Measurements from ENCODE around the gene DLGAP1. TPM values are rescaled to one million over a fixed set of nuclear protein-coding genes. Genes with fewer than 3 reads are reported as not detected.
A peak's percentile ranks its signal among the peaks of the same experiment; 100 is the strongest.

DLGAP1 gene
- total RNA-seq, 1 donor from 2014 or later: 18.5 TPM

DNA sequence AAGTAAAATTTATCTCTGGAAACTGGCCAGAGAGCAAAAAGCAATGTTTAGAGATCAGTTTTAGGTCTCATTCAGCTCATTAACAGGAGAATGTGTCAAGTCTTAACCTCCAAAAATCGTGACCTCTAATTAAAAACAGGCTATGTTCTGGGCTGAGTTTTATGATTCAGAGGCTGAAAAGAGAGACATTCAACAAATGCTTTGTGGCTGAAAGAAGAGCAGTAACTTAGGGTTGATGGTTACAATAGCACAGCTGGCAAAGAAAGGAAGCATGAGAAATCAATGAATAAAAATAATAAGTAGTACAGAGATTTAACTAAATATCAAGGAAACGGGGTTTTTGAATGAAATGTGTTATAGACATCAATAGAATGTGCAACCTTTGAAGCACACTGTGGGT, 992.1 kb downstream of the DLGAP1 start:
- H3K4me1 Mint-ChIP-seq: peaks cover 29% of the 10 kb centered on the region
- peaks cover 4% of the 10 kb centered on the region for H3K27me3 Mint-ChIP-seq (ENCODE audit: insufficient read depth, low read depth)
- peak overlapping the region; percentile 44 for H3K27ac ChIP-seq
- H2AFZ ChIP-seq (replicated peaks): no peak overlapping the region
- TF ChIP-seq EZH2 (IDR thresholded peaks at IDR 0.05): no peak
- no peak for TF ChIP-seq EZH2phosphoT487 (IDR thresholded peaks at IDR 0.05)
- TF ChIP-seq, protein P1, sequence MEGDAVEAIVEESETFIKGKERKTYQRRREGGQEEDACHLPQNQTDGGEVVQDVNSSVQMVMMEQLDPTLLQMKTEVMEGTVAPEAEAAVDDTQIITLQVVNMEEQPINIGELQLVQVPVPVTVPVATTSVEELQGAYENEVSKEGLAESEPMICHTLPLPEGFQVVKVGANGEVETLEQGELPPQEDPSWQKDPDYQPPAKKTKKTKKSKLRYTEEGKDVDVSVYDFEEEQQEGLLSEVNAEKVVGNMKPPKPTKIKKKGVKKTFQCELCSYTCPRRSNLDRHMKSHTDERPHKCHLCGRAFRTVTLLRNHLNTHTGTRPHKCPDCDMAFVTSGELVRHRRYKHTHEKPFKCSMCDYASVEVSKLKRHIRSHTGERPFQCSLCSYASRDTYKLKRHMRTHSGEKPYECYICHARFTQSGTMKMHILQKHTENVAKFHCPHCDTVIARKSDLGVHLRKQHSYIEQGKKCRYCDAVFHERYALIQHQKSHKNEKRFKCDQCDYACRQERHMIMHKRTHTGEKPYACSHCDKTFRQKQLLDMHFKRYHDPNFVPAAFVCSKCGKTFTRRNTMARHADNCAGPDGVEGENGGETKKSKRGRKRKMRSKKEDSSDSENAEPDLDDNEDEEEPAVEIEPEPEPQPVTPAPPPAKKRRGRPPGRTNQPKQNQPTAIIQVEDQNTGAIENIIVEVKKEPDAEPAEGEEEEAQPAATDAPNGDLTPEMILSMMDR (IDR thresholded peaks at IDR 0.05): no peak
- peaks cover 24% of the 10 kb centered on the region for H3K36me3 ChIP-seq
- no peaks in the 10 kb centered on the region for H3K27me3 ChIP-seq
- DNase-seq (ENCODE audit: low spot score): no peak
- no peaks in the 10 kb centered on the region for H3K9me3 ChIP-seq (ENCODE audit: low read depth)
- peaks cover 46% of the 10 kb centered on the region for H3K36me3 Mint-ChIP-seq
- no peak overlapping the region for H3K27ac Mint-ChIP-seq
- no peak overlapping the region for H3K9ac ChIP-seq
- no peak overlapping the region for H3K4me3 ChIP-seq
- H3K9me3 Mint-ChIP-seq: peaks cover 19% of the 10 kb centered on the region
- peaks cover 80% of the 10 kb centered on the region for H3F3A ChIP-seq (ENCODE audit: low read depth)
- H3K4me1 ChIP-seq: peaks cover 47% of the 10 kb centered on the region
- H3K4me3 Mint-ChIP-seq: no peak overlapping the region
- H3K4me2 ChIP-seq: no peak overlapping the region
- peaks cover 46% of the 10 kb centered on the region for H4K20me1 ChIP-seq (ENCODE audit: low read depth)
- peaks cover 32% of the 10 kb centered on the region for H3K79me2 ChIP-seq (ENCODE audit: low read depth)

DNA sequence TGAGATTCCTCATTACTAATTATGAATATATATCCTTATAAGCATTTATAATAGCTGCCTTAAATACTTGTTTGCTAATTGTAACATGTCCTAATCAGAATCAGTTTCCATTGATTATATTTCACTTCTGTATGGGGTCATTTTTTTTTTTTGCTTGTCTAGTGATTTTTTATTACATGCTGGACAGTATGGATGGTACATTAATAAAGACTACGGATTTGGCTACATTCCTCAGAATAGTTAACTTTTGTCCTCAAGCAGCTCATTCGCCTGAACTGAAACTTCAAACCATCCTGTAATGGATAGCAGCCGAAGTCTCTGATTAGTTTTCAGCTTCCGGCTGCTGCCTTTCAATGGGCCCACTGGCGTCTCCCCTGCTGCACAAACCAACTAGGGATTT, 993.4 kb downstream of the DLGAP1 start:
- Histone ChIP-seq H3K9ac (no peak overlapping the region), H3K36me3 (peaks cover 32% of the 10 kb centered on the region), H3K4me1 (peaks cover 51% of the 10 kb centered on the region), H3K9me3 (ENCODE audit: low read depth) (no peaks in the 10 kb centered on the region), H4K20me1 (ENCODE audit: low read depth) (peaks cover 59% of the 10 kb centered on the region), H2AFZ (replicated peaks) (no peak overlapping the region), H3K27me3 (no peaks in the 10 kb centered on the region), H3K79me2 (ENCODE audit: low read depth) (peaks cover 46% of the 10 kb centered on the region), H3F3A (ENCODE audit: low read depth) (peaks cover 85% of the 10 kb centered on the region), H3K4me3 (no peak overlapping the region), H3K4me2 (peak overlapping the region; percentile 23), H3K27ac (peak overlapping the region; percentile 69)
- Mint-ChIP-seq H3K4me3 (no peak overlapping the region), H3K4me1 (peaks cover 33% of the 10 kb centered on the region), H3K27me3 (ENCODE audit: insufficient read depth, low read depth) (peaks cover 3% of the 10 kb centered on the region), H3K9me3 (peaks cover 22% of the 10 kb centered on the region), H3K27ac (no peak overlapping the region), H3K36me3 (peaks cover 59% of the 10 kb centered on the region)
- DNase-seq (ENCODE audit: low spot score): peak; percentile 39
- TF ChIP-seq, protein P1 (IDR thresholded peaks at IDR 0.05): no peak
- TF ChIP-seq EZH2 (IDR thresholded peaks at IDR 0.05): no peak
- no peak for TF ChIP-seq EZH2phosphoT487 (IDR thresholded peaks at IDR 0.05)

DNA sequence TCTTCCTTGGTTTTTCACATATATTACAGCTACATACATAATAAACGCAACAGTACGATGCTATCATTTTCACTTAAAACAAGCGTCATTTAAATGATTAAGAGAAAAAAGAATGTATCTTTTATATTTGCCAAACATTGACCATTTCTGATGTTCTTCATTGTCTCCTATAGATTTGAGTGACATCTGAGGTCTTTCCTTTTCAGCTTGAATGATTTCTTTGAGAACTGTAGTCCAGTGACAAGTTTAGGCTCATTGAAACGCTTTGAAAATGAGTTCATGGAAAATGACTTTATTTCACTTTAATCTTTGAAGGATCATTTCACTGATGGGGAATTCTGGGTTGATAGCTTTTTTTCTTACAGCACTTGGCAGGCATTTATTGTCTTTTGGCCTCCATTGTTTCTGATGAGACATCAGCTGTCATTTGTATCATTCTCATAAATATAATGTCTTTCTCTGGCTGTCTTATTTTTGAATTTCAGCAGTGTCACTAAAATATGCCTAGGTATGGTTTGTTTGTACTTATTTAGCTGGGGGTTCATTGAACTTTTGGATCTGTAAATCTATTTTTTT, 994.2 kb downstream of the DLGAP1 start:
- H4K20me1 ChIP-seq (ENCODE audit: low read depth): peaks cover 67% of the 10 kb centered on the region
- no peak for DNase-seq (ENCODE audit: low spot score)
- H3K36me3 ChIP-seq: peaks cover 36% of the 10 kb centered on the region
- Mint-ChIP-seq H3K4me3 (no peak overlapping the region), H3K27ac (no peak overlapping the region), H3K4me1 (peaks cover 33% of the 10 kb centered on the region), H3K9me3 (peaks cover 22% of the 10 kb centered on the region), H3K36me3 (peaks cover 66% of the 10 kb centered on the region), H3K27me3 (ENCODE audit: insufficient read depth, low read depth) (peaks cover 3% of the 10 kb centered on the region)
- H2AFZ ChIP-seq (replicated peaks): no peak overlapping the region
- peaks cover 85% of the 10 kb centered on the region for H3F3A ChIP-seq (ENCODE audit: low read depth)
- H3K4me1 ChIP-seq: peaks cover 51% of the 10 kb centered on the region
- H3K4me3 ChIP-seq: no peak overlapping the region
- no peak overlapping the region for H3K9ac ChIP-seq
- no peak for TF ChIP-seq EZH2 (IDR thresholded peaks at IDR 0.05)
- TF ChIP-seq, protein P1 (IDR thresholded peaks at IDR 0.05): no peak
- TF ChIP-seq EZH2phosphoT487 (IDR thresholded peaks at IDR 0.05): no peak
- no peaks in the 10 kb centered on the region for H3K9me3 ChIP-seq (ENCODE audit: low read depth)
- H3K79me2 ChIP-seq (ENCODE audit: low read depth): peaks cover 54% of the 10 kb centered on the region
- peak overlapping the region; percentile 23 for H3K4me2 ChIP-seq
- H3K27ac ChIP-seq: peak overlapping the region; percentile 69
- no peaks in the 10 kb centered on the region for H3K27me3 ChIP-seq
